Endothelial cell of umbilical vein (primary cell): Measurements from ENCODE around the gene ATG12.

ENCODE experiments used
- EZH2 ChIP-seq: IDR thresholded peaks from 2 replicates; pipeline ENCODE4 v1.6.1; 2012; ENCODE audit warnings: borderline replicate concordance, low read depth, mild to moderate bottlenecking, moderate library complexity, low read length, inconsistent platforms; ENCODE audit not compliant: severe bottlenecking
- FOS ChIP-seq: IDR thresholded peaks from 2 replicates; pipeline ENCODE4 v1.6.1; 2011; ENCODE audit warnings: mild to moderate bottlenecking, low read length, moderate library complexity, borderline replicate concordance; ENCODE audit not compliant: insufficient read depth
- JUN ChIP-seq: IDR thresholded peaks from 2 replicates; pipeline ENCODE4 v1.6.1; 2011; ENCODE audit warnings: borderline replicate concordance, low read depth; ENCODE audit not compliant: insufficient read length, insufficient read depth
- MYC ChIP-seq: IDR thresholded peaks from one replicate; pipeline ENCODE4 v1.6.1; 2011; ENCODE audit warnings: mild to moderate bottlenecking, low read depth, low read length
- POLR2A ChIP-seq: IDR thresholded peaks from 2 replicates; pipeline ENCODE4 v1.6.1; 2012; ENCODE audit warnings: low read depth, mild to moderate bottlenecking, control low read depth, low read length
- POLR2AphosphoS5 ChIP-seq: IDR thresholded peaks from 2 replicates; pipeline ENCODE4 v1.6.1; 2012; ENCODE audit warnings: low read depth, mild to moderate bottlenecking, control low read depth, low read length, moderate library complexity; ENCODE audit not compliant: insufficient read depth
- TF ChIP-seq, protein P1 (sequence below), 2 donors: IDR thresholded peaks; 1 replicate in 1 of 2; 2 replicates in 1 of 2; pipeline ENCODE4 v1.5.1; 2011; ENCODE audit warnings: low read length in 2 of 2, mild to moderate bottlenecking in 2 of 2, moderate library complexity in 2 of 2, control low read depth in 1 of 2, inconsistent platforms in 1 of 2, low read depth in 1 of 2; ENCODE audit not compliant: insufficient read depth in 1 of 2; ENCODE audit errors: extremely low read depth in 1 of 2
- TF ChIP-seq, protein P2 (sequence below): IDR thresholded peaks from 2 replicates; pipeline ENCODE4 v1.6.1; 2011; ENCODE audit not compliant: insufficient read depth, insufficient read length

DNA sequence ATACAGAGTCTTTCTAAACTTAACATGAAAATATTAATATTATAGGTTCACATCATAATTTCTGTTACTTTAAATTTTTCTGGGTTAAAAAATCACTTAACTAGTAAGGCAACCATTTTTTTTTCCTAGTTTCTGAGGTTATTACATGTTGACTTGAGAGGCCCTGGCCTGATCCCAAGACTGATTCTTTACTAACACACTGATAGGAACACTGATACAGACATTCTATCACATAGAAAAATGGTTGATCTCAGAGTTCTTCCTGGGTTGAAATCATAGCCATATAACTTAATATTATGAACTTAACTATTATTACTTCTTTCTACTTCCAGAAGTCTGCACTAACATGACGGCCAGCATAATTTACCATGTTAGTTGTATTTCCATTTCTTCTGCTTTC lies 43.3 kb upstream of the ATG12 start:
- TF ChIP-seq, protein P1, sequence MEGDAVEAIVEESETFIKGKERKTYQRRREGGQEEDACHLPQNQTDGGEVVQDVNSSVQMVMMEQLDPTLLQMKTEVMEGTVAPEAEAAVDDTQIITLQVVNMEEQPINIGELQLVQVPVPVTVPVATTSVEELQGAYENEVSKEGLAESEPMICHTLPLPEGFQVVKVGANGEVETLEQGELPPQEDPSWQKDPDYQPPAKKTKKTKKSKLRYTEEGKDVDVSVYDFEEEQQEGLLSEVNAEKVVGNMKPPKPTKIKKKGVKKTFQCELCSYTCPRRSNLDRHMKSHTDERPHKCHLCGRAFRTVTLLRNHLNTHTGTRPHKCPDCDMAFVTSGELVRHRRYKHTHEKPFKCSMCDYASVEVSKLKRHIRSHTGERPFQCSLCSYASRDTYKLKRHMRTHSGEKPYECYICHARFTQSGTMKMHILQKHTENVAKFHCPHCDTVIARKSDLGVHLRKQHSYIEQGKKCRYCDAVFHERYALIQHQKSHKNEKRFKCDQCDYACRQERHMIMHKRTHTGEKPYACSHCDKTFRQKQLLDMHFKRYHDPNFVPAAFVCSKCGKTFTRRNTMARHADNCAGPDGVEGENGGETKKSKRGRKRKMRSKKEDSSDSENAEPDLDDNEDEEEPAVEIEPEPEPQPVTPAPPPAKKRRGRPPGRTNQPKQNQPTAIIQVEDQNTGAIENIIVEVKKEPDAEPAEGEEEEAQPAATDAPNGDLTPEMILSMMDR (IDR thresholded peaks at IDR 0.05; ENCODE audit: extremely low read depth in 1 of 2, insufficient read depth in 1 of 2, low read depth in 1 of 2, low read length in 2 of 2) = no peak
- no peak for TF ChIP-seq POLR2A
- TF ChIP-seq EZH2 = no peak
- no peak for TF ChIP-seq POLR2AphosphoS5
- TF ChIP-seq MYC = no peak
- TF ChIP-seq FOS = no peak
- TF ChIP-seq, protein P2, sequence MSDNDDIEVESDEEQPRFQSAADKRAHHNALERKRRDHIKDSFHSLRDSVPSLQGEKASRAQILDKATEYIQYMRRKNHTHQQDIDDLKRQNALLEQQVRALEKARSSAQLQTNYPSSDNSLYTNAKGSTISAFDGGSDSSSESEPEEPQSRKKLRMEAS = no peak
- TF ChIP-seq JUN = no peak
